K562 (cell line): ENCODE results near the gene NFRKB. TPM values are rescaled to one million over a fixed set of nuclear protein-coding genes. Genes with fewer than 3 reads are reported as not detected.

Source experiments
- ATAC-seq: fragments of 200-7000 bp; cut with Tn5 transposase; 3 replicates; pipeline ENCODE4 v1.9.1; 2020; ENCODE audit warnings: moderate library complexity
- BruUV-seq: library from RNA; stranded (reverse); fragments of 400-500 nt; replicated peaks from 2 replicates; lab custom pipeline; 2021; lab: Mats Ljungman, UMichigan
- CTCF ChIA-PET: fragments of 300-600 bp; formaldehyde crosslinking; extraction: SDS; loops from one replicate; lab custom pipeline; 2021; ENCODE audit warnings: low intra/inter-chr PET ratio; lab: Yijun Ruan, JAX
- POLR2A ChIA-PET: fragments of 300-600, 350-650 bp; sonication (Branson Sonifier 250); formaldehyde crosslinking; extraction: SDS; loops from one replicate; lab custom pipeline; 2021; ENCODE audit warnings: antibody characterized with exemption, inconsistent platforms; lab: Yijun Ruan, JAX
- DNase-seq, 4 experiments: peaks; one replicate each; pipeline versions ENCODE4 v3.0.0 to v3.0.0-alpha.2; 2011 to 2018; ENCODE audit warnings: low spot score in 3 of 4, mixed read lengths in 3 of 4; ENCODE audit errors: extremely low read depth in 1 of 4
- FAIRE-seq: peaks from 2 replicates; lab custom pipeline; 2011; peaks lifted over from hg19 to GRCh38; lab: Jason Lieb, UNC
- H2AFZ ChIP-seq: 2 replicates; pipeline ENCODE4 v1.6.0; 2011; ENCODE audit warnings: low read depth, low read length, control low read depth, inconsistent platforms
- H3K27ac ChIP-seq: fragments of 200-600 bp; 3 replicates; pipeline ENCODE4 v1.8.0; 2011; ENCODE audit warnings: low read depth, mild to moderate bottlenecking, control low read depth, inconsistent platforms, low read length, moderate library complexity, mixed read lengths; ENCODE audit errors: extremely low read depth
- H3K27me3 ChIP-seq, 2 experiments: fragments of 300-600 bp in 1 of 2; 2 replicates in 1 of 2; 3 replicates in 1 of 2; pipeline versions ENCODE4 v1.6.0 to v1.8.0; 2011; ENCODE audit warnings: inconsistent platforms in 2 of 2, low read length in 2 of 2, mild to moderate bottlenecking in 1 of 2, mixed read lengths in 1 of 2, moderate library complexity in 1 of 2; ENCODE audit not compliant: control insufficient read depth in 2 of 2, insufficient read depth in 2 of 2
- H3K36me3 ChIP-seq: fragments of 300-600 bp; 3 replicates; pipeline ENCODE4 v1.8.0; 2011; ENCODE audit warnings: mild to moderate bottlenecking, low read length, inconsistent platforms; ENCODE audit not compliant: control insufficient read depth, insufficient read depth
- H3K4me1 ChIP-seq, 2 experiments: fragments of 200-600 bp in 1 of 2; replicated peaks in 1 of 2; 2 replicates in 1 of 2; 3 replicates in 1 of 2; pipeline versions ENCODE4 v1.5.1 to v1.8.0; 2011; ENCODE audit warnings: inconsistent platforms in 2 of 2, low read length in 2 of 2, mild to moderate bottlenecking in 1 of 2, mixed read lengths in 1 of 2, moderate library complexity in 1 of 2; ENCODE audit not compliant: control insufficient read depth in 2 of 2, insufficient read depth in 2 of 2
- H3K4me2 ChIP-seq: 2 replicates; pipeline ENCODE4 v1.6.1; 2011; ENCODE audit warnings: low read length, control low read depth, inconsistent platforms, mixed read lengths; ENCODE audit not compliant: insufficient read depth
- H3K4me3 ChIP-seq: fragments of 200-600 bp; sonication (generic), shearing (Covaris generic); 2 replicates; pipeline ENCODE4 v1.5.1; 2016; ENCODE audit warnings: control low read depth, inconsistent platforms
- H3K79me2 ChIP-seq: fragments of 200-600 bp; 3 replicates; pipeline ENCODE4 v1.8.0; 2011; ENCODE audit warnings: low read length, inconsistent platforms; ENCODE audit not compliant: control insufficient read depth, insufficient read depth
- H3K9ac ChIP-seq, 2 experiments: 2 replicates each; pipeline versions ENCODE4 v1.6.0 to v1.6.1; 2011; ENCODE audit warnings: low read depth in 2 of 2, low read length in 2 of 2, control low read depth in 1 of 2, inconsistent platforms in 1 of 2, mild to moderate bottlenecking in 1 of 2, mixed read lengths in 1 of 2; ENCODE audit not compliant: insufficient read depth in 1 of 2
- H3K9me1 ChIP-seq: one replicate; pipeline ENCODE4 v1.6.0; 2011; ENCODE audit warnings: inconsistent platforms, mild to moderate bottlenecking, low read length, moderate library complexity; ENCODE audit not compliant: control insufficient read depth, insufficient read depth
- H3K9me3 ChIP-seq: replicated peaks from 2 replicates; pipeline ENCODE4 v1.5.1; 2011; ENCODE audit warnings: low read depth, low read length, inconsistent platforms; ENCODE audit not compliant: control insufficient read depth, insufficient read depth
- H4K20me1 ChIP-seq: replicated peaks from 2 replicates; pipeline ENCODE4 v1.6.1; 2011; ENCODE audit warnings: low read length, inconsistent platforms, mixed read lengths; ENCODE audit not compliant: control insufficient read depth, insufficient read depth
- CEBPG ChIP-seq, 3 experiments: fragments of 200-800 bp in 1 of 3; sonication (Bioruptor generic) in 1 of 3; sonication (generic) in 1 of 3; formaldehyde crosslinking in 1 of 3; IDR thresholded peaks in 2 of 3; conservative IDR thresholded peaks in 1 of 3; 2 replicates each; pipeline versions ENCODE4 v1.6.1 to v1.8.0; 2016 to 2022; ENCODE audit warnings: missing compliant biosample characterization in 2 of 3, missing genetic modification characterization in 2 of 3, mild to moderate bottlenecking in 1 of 3, missing genetic modification reagents in 1 of 3
- NFIC ChIP-seq: fragments of 450-650 bp; IDR thresholded peaks from 2 replicates; pipeline ENCODE4 v1.6.1; 2017; ENCODE audit warnings: mild to moderate bottlenecking, inconsistent platforms
- PHTF2 ChIP-seq: fragments of 250-450 bp; sonication (Bioruptor Pico); IDR thresholded peaks from 2 replicates; pipeline ENCODE4 v1.5.0; 2021; ENCODE audit warnings: mild to moderate bottlenecking
- WGBS: fragments of 100-300 bp; shearing (Covaris generic); methylation state at CpG from one replicate; pipeline ENCODE4 v1.1.6; 2016; ENCODE audit warnings: low coverage, mixed read lengths; ENCODE audit not compliant: insufficient coverage; ENCODE audit errors: missing lambda C conversion rate; 5-methylcytosine and 5-hydroxymethylcytosine counted together
- in situ Hi-C: fragments of 300-500 bp; cut with MboI; formaldehyde crosslinking; loops from 4 replicates; pipeline ENCODE4 v1.15.0; 2018; ENCODE audit warnings: inconsistent platforms, mixed read lengths
- intact Hi-C: fragments of 100-400 bp; cut with micrococcal nuclease; formaldehyde crosslinking; loops from 2 replicates; pipeline ENCODE4 v1.14.2; 2022
- polyA plus RNA-seq, 8 experiments: library from polyadenylated mRNA; depleted of rRNA in 4 of 8; stranded (reverse) in 5 of 8; unstranded in 3 of 8; fragments of >200 nt; fragmentation: Nextera tagmentation in 2 of 8; fragmentation: Illumina TruSeq in 1 of 8; extraction: Ambion mirVana in 2 of 8; extraction: Trizol in 1 of 8; gene quantifications; 2 replicates each; pipeline versions ENCODE4 v1.2.1 to v1.2.3, GENCODE V29; 2011 to 2014; ENCODE audit warnings: inconsistent platforms in 1 of 8, missing spikeins in 1 of 8
- total RNA-seq, 7 experiments: library from RNA; depleted of rRNA in 6 of 7; stranded (reverse); fragments of >200 nt in 6 of 7; fragmentation: Illumina TruSeq in 2 of 7; extraction: Trizol in 2 of 7; gene quantifications; 2 replicates each; pipeline versions ENCODE4 v1.2.1 to v1.2.3, GENCODE V29; 2011 to 2021; ENCODE audit warnings: low replicate concordance in 1 of 7

The NFRKB gene
- total and polyA plus RNA-seq, 9 of the 15 experiments (the other 6 are each of a cell fraction or from before 2014, with no cell fraction given), result 7.1 to 42.6 (median 23.9) TPM

GRCh38 chr11:129853518-129854231 is 41.7 kb downstream of the NFRKB start:
- peaks cover 53% of the 10 kb centered on the region in 2 experiments; a peak in 4 of 5 replicates for H3K27me3 ChIP-seq
- no peaks in the 10 kb centered on the region for H3K9me1 ChIP-seq
- H2AFZ ChIP-seq, result no peak overlapping the region
- ATAC-seq, result peak; percentile 45
- 3% methylated on average over 10 of the region's 10 CpGs for WGBS
- no peak overlapping the region for H3K4me3 ChIP-seq
- ChIA-PET POLR2A (interaction anchor here (1.0 kb wide), 1 partner anchor 20 kb away, joined by 4 read pairs; no protein-coding TSS in a partner anchor), CTCF (no interaction called here)
- no peaks in the 10 kb centered on the region for H3K79me2 ChIP-seq
- TF ChIP-seq PHTF2 (CRISPR knock-in tag) (no peak), CEBPG (CRISPR knock-in tag; IDR thresholded peaks at IDR 0.05) (no peak), CEBPG (tag; conservative IDR thresholded peaks at IDR 0.05 in 1 of 2, IDR thresholded peaks at IDR 0.05 in 1 of 2) (0 out of 4 replicates have a peak, but pooled peaks of 1 of the 2 experiments have one; percentile 22), NFIC (peak; percentile 67)
- H3K4me1 ChIP-seq, result no peaks in the 10 kb centered on the region
- BruUV-seq, result no TSS peak
- no peaks in the 10 kb centered on the region for H3K36me3 ChIP-seq
- no peak overlapping the region for H3K4me2 ChIP-seq
- no peaks in the 10 kb centered on the region for H3K9me3 ChIP-seq
- FAIRE-seq, result no peak
- in situ Hi-C loops (no loop called here), intact Hi-C loops (no loop called here)
- no peak overlapping the region for H3K9ac ChIP-seq
- DNase-seq, result peak in 1 of 4 experiments; percentile 9
- no peak overlapping the region for H3K27ac ChIP-seq
- H4K20me1 ChIP-seq, result no peaks in the 10 kb centered on the region
